ENCODE results near the gene ADCY5. TPM values are rescaled to one million over a fixed set of nuclear protein-coding genes. Genes with fewer than 3 reads are reported as not detected.

ADCY5 gene
- polyA plus RNA-seq, 2 donors = 4.4 to 5.0 TPM

DNA sequence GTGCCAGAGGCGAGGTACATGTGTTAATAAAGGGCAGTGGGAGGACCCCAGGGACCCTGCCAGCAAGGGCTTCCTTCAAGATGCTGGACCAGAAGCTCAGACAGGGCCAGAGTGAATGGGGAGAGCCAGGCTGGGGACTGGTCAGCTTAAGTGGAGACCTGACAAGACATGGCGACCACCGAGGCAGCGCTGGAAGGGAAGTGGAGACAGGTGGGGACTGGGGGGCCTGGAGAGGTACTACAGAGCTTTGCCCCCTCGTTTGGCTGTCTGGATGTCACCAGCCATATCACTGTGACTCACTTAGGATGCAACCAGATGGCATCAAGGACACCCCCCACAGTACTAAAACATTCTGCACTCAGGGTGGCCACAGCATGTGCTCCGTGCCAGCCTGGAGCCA lies 97.9 kb downstream of the ADCY5 start:
- Histone ChIP-seq H3K9me3 (ENCODE audit: control insufficient read depth in 2 of 2, insufficient read depth in 1 of 2, low read depth in 1 of 2, low read length in 1 of 2) (no peaks in the 10 kb centered on the region), H3K27me3 (ENCODE audit: control insufficient read depth in 1 of 2, insufficient read depth in 2 of 2, low read length in 2 of 2) (no peaks in the 10 kb centered on the region), H3K27ac (ENCODE audit: low read depth in 2 of 2, low read length in 1 of 2) (no peak overlapping the region), H3K36me3 (ENCODE audit: control insufficient read depth in 2 of 2, insufficient read depth in 2 of 2, low read length in 1 of 2) (no peaks in the 10 kb centered on the region), H3K4me3 (ENCODE audit: low read depth in 1 of 2, low read length in 2 of 2) (no peak overlapping the region), H3K4me1 (ENCODE audit: control insufficient read depth in 2 of 2, insufficient read depth in 2 of 2, low read length in 1 of 2) (peaks cover 0 to 5% of the 10 kb centered on the region in 2 donors)
- WGBS, 2 donors = 73 to 83% methylated on average over 6 of the region's 6 CpGs

DNA sequence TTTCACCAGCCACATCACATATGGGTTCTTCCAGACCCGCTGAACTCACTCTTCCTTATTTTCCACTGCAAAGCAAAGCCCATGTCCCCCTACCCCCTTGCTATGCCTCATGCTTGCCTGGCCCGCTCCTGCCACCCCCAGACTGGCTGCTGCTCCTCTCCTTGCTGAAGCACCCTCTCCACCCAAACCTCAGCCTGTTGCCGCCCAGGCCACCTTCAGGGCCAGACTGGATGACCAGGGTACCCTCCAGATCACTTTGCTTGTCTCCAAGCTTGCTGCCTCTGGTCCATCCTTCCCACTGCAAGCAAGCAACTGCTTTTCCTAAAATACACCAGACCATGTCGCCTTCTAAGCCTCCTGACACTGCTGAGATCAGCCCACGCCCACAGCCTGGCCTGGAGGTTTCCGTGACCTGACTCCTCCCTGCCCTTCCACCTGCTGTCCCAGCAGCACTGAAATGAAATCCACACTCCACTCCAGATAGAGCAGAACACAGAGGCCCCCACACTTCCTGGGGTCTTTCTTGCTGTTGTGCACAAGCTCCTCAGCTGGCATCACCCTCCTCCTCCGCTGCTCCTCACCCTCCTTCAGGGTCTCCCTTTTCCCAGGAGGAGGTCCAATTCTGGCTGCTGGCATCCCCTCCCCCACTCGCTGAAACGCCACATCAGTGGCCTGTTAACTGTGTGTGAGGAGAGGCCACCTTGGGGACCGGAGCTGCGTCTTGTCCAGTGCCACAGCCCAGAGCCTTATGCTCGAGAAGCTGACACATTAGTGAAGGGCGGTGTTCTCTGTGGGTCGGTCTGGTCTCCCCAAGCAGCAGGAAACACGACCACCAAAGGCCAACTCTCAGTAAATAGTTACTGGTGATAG lies 99.1 kb downstream of the ADCY5 start:
- Histone ChIP-seq H3K9me3 (ENCODE audit: control insufficient read depth in 2 of 2, insufficient read depth in 1 of 2, low read depth in 1 of 2, low read length in 1 of 2) (no peaks in the 10 kb centered on the region), H3K27me3 (ENCODE audit: control insufficient read depth in 1 of 2, insufficient read depth in 2 of 2, low read length in 2 of 2) (no peaks in the 10 kb centered on the region), H3K27ac (ENCODE audit: low read depth in 2 of 2, low read length in 1 of 2) (peak overlapping the region in 1 of 2 donors; percentile 27), H3K4me3 (ENCODE audit: low read depth in 1 of 2, low read length in 2 of 2) (no peak overlapping the region), H3K36me3 (ENCODE audit: control insufficient read depth in 2 of 2, insufficient read depth in 2 of 2, low read length in 1 of 2) (no peaks in the 10 kb centered on the region), H3K4me1 (ENCODE audit: control insufficient read depth in 2 of 2, insufficient read depth in 2 of 2, low read length in 1 of 2) (peaks cover 0 to 6% of the 10 kb centered on the region in 2 donors)
- 78 to 81% methylated on average over 15 of the region's 15 CpGs for WGBS, 2 donors

DNA sequence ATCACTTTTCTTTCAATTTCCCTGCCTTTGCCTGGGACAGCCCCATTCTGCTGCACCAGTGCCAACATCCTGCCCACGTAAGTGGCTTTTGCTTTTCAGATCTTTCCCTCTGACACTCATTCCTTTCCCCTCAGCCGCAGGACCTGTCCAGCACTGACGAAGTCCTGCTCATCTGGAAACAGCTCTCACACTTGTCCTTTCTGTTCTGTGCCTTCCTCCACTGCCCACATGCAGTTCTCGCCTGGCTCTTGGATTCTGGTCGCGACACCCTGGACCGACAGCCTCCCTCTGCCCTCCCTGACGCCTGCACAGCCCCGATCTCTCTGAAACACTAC lies 99.7 kb downstream of the ADCY5 start:
- H3K4me1 ChIP-seq (ENCODE audit: control insufficient read depth in 2 of 2, insufficient read depth in 2 of 2, low read length in 1 of 2) = peaks cover 0 to 6% of the 10 kb centered on the region in 2 donors
- WGBS, 2 donors = 75 to 76% methylated on average over 9 of the region's 9 CpGs
- H3K27ac ChIP-seq (ENCODE audit: low read depth in 2 of 2, low read length in 1 of 2) = no peak overlapping the region
- no peaks in the 10 kb centered on the region for H3K27me3 ChIP-seq (ENCODE audit: control insufficient read depth in 1 of 2, insufficient read depth in 2 of 2, low read length in 2 of 2)
- H3K36me3 ChIP-seq (ENCODE audit: control insufficient read depth in 2 of 2, insufficient read depth in 2 of 2, low read length in 1 of 2) = no peaks in the 10 kb centered on the region
- H3K4me3 ChIP-seq (ENCODE audit: low read depth in 1 of 2, low read length in 2 of 2) = no peak overlapping the region
- H3K9me3 ChIP-seq (ENCODE audit: control insufficient read depth in 2 of 2, insufficient read depth in 1 of 2, low read depth in 1 of 2, low read length in 1 of 2) = no peaks in the 10 kb centered on the region

DNA sequence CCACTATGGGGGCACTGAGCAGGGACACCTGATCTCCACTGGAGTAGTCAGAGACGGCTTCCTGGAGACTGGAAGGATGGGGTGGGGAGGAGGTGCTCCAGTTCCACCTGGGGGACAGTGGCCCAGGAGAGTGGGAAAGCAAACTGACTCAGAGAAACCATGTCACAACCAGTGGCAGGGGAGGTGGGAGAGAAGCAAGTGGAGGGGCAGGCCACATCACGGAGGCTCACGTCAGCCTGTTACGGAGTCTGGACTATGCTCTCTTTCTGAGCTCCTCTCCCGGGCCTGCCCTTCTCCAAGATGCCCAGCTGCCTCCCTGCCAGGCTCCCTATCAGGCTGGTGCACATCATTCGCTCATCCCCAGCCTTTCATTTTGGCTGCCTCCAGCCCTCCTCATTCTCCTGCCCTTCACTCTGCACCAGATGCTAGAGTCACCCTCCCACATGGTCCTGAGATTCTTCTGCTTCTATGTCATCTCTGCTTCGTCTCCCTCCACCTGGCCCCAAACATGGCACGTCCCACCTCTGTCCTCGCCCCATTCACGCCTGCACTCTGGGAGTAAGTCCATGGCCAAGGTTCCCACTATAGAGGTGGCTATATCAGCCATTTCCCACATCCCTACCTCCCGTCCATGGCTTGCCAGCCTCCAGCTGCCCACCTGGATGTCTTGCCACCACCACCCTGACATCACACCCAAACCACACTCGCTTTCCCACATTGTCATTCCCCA lies 100.3 kb downstream of the ADCY5 start:
- Histone ChIP-seq H3K9me3 (ENCODE audit: control insufficient read depth in 2 of 2, insufficient read depth in 1 of 2, low read depth in 1 of 2, low read length in 1 of 2) (no peaks in the 10 kb centered on the region), H3K4me1 (ENCODE audit: control insufficient read depth in 2 of 2, insufficient read depth in 2 of 2, low read length in 1 of 2) (peaks cover 0 to 6% of the 10 kb centered on the region in 2 donors), H3K27ac (ENCODE audit: low read depth in 2 of 2, low read length in 1 of 2) (peak overlapping the region in 1 of 2 donors; percentile 58), H3K36me3 (ENCODE audit: control insufficient read depth in 2 of 2, insufficient read depth in 2 of 2, low read length in 1 of 2) (no peaks in the 10 kb centered on the region), H3K4me3 (ENCODE audit: low read depth in 1 of 2, low read length in 2 of 2) (no peak overlapping the region), H3K27me3 (ENCODE audit: control insufficient read depth in 1 of 2, insufficient read depth in 2 of 2, low read length in 2 of 2) (no peaks in the 10 kb centered on the region)
- 77 to 83% methylated on average over 11 to 12 of the region's 12 CpGs for WGBS, 2 donors

DNA sequence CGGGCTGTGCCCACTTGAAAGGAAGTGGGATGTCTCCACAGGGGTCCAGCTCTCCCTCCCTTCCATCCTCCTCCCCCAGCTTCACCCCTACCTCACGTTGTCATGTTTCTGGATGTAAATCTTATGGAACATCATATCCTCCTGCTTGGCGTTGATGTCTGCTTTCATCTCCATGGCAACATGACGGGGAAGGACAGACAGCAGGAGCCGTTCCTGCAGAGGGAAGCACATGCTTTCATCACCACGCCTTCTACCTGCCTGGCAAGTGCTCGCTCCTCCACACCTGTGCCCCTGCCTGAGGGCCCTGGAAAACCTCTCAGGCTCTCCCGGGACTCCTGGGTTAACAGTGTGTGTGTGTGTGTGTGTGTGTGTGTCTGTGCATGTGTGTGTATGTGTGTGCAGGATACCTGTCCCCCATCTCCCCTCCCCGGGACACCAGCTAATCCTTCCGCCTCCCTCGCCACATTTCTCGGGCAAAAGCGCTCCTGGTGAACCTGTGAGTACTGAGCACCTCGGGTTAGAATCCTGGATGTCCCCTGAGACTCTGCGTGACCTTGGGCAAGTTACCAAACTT lies 101.1 kb downstream of the ADCY5 start:
- peaks cover 0 to 11% of the 10 kb centered on the region in 2 donors for H3K4me1 ChIP-seq (ENCODE audit: control insufficient read depth in 2 of 2, insufficient read depth in 2 of 2, low read length in 1 of 2)
- H3K9me3 ChIP-seq (ENCODE audit: control insufficient read depth in 2 of 2, insufficient read depth in 1 of 2, low read depth in 1 of 2, low read length in 1 of 2) = no peaks in the 10 kb centered on the region
- H3K27ac ChIP-seq (ENCODE audit: low read depth in 2 of 2, low read length in 1 of 2) = peak overlapping the region; percentile 16 to 56
- WGBS, 2 donors = 58 to 60% methylated on average over 15 of the region's 15 CpGs
- no peaks in the 10 kb centered on the region for H3K27me3 ChIP-seq (ENCODE audit: control insufficient read depth in 1 of 2, insufficient read depth in 2 of 2, low read length in 2 of 2)
- no peak overlapping the region for H3K4me3 ChIP-seq (ENCODE audit: low read depth in 1 of 2, low read length in 2 of 2)
- no peaks in the 10 kb centered on the region for H3K36me3 ChIP-seq (ENCODE audit: control insufficient read depth in 2 of 2, insufficient read depth in 2 of 2, low read length in 1 of 2)

DNA sequence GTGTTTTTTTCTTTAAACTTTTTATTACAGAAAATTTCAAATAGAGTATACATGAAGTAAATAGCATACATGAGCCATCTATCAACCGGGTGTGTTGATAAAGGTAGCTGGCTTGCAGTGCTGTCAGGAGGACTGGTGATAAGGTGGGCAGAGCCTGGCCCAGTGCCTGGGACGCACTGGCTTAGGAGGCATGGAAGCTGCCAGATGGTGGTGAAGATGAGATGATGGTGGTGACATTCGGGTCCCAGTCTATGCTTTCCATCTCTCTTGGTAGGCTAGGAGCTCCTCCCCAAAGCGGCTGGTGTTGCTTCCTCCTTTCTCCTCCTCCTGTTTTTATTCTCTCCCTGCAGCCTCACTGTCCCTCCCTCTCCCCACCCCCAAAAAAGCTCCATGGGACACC lies 101.7 kb downstream of the ADCY5 start:
- 61 to 74% methylated on average over 4 of the region's 4 CpGs for WGBS, 2 donors
- peak overlapping the region; percentile 16 to 56 for H3K27ac ChIP-seq (ENCODE audit: low read depth in 2 of 2, low read length in 1 of 2)

DNA sequence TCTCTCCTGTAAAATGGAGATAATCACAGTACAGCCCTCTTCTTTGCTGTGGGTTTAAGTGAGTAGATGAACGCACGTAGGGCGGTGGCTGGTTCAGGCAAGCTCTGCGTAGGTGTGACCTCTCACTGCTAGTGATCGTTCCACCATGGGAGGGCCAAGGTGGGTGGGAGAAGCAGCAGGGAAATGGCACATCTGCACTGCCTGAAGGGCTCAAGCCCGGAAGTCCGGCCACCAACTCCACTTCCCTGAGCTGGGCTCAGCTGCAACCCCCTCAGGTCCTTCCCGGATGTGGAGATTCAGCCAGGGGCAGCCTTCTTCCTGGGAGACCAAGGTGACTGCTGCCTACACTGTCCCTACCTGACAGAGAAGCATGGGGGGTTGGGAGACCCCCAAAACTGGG lies 102.9 kb downstream of the ADCY5 start:
- Histone ChIP-seq H3K27me3 (ENCODE audit: control insufficient read depth in 1 of 2, insufficient read depth in 2 of 2, low read length in 2 of 2) (no peaks in the 10 kb centered on the region), H3K4me3 (ENCODE audit: low read depth in 1 of 2, low read length in 2 of 2) (no peak overlapping the region), H3K27ac (ENCODE audit: low read depth in 2 of 2, low read length in 1 of 2) (peak overlapping the region in 1 of 2 donors; percentile 58), H3K4me1 (ENCODE audit: control insufficient read depth in 2 of 2, insufficient read depth in 2 of 2, low read length in 1 of 2) (peaks cover 0 to 6% of the 10 kb centered on the region in 2 donors), H3K36me3 (ENCODE audit: control insufficient read depth in 2 of 2, insufficient read depth in 2 of 2, low read length in 1 of 2) (no peaks in the 10 kb centered on the region), H3K9me3 (ENCODE audit: control insufficient read depth in 2 of 2, insufficient read depth in 1 of 2, low read depth in 1 of 2, low read length in 1 of 2) (no peaks in the 10 kb centered on the region)
- 80 to 84% methylated on average over 8 of the region's 8 CpGs for WGBS, 2 donors

More for the DNA sequence above, 101.7 kb downstream of the ADCY5 start:
- H3K4me3 ChIP-seq (ENCODE audit: low read depth in 1 of 2, low read length in 2 of 2) = no peak overlapping the region
- no peaks in the 10 kb centered on the region for H3K36me3 ChIP-seq (ENCODE audit: control insufficient read depth in 2 of 2, insufficient read depth in 2 of 2, low read length in 1 of 2)
- no peaks in the 10 kb centered on the region for H3K27me3 ChIP-seq (ENCODE audit: control insufficient read depth in 1 of 2, insufficient read depth in 2 of 2, low read length in 2 of 2)
- no peaks in the 10 kb centered on the region for H3K9me3 ChIP-seq (ENCODE audit: control insufficient read depth in 2 of 2, insufficient read depth in 1 of 2, low read depth in 1 of 2, low read length in 1 of 2)
- peaks cover 0 to 10% of the 10 kb centered on the region in 2 donors for H3K4me1 ChIP-seq (ENCODE audit: control insufficient read depth in 2 of 2, insufficient read depth in 2 of 2, low read length in 1 of 2)

DNA sequence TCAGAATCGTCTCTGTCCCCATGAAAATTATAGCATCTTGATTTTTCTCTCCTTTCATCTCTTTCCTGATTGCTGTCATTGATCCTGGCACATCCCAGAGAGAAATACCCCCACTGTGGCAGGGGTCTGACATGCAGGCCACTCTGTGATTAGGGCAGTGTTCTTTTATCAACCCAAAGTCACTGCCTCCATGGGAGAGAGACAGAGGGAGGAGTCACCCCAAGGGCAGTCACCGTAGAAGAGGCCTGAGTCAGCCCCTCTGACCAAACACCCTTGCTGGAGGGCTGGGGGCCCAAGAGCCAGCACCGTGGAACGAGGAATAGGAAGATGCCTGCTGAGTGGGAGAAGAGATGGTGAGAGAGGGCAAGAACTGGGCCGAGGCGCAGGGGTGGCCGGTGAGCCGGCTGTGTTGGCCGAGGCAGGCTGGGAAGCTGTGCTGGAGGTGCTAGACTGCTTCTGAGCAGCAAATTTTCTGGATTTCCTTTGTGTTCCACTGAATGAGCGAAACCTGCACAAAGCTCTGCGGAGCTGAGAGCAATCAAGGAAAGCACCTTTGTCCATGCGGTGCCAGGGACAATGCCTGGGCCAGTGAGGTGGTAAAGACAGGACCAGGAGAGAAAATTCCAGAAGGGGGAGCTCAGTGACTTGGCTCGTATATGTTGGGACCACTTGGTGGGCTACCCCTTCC lies 103.8 kb downstream of the ADCY5 start:
- Histone ChIP-seq H3K27me3 (ENCODE audit: control insufficient read depth in 1 of 2, insufficient read depth in 2 of 2, low read length in 2 of 2) (no peaks in the 10 kb centered on the region), H3K27ac (ENCODE audit: low read depth in 2 of 2, low read length in 1 of 2) (peak overlapping the region; percentile 27 to 47), H3K36me3 (ENCODE audit: control insufficient read depth in 2 of 2, insufficient read depth in 2 of 2, low read length in 1 of 2) (no peaks in the 10 kb centered on the region), H3K9me3 (ENCODE audit: control insufficient read depth in 2 of 2, insufficient read depth in 1 of 2, low read depth in 1 of 2, low read length in 1 of 2) (no peaks in the 10 kb centered on the region), H3K4me1 (ENCODE audit: control insufficient read depth in 2 of 2, insufficient read depth in 2 of 2, low read length in 1 of 2) (peaks cover 0 to 6% of the 10 kb centered on the region in 2 donors), H3K4me3 (ENCODE audit: low read depth in 1 of 2, low read length in 2 of 2) (no peak overlapping the region)
- 82 to 83% methylated on average over 13 of the region's 13 CpGs for WGBS, 2 donors

DNA sequence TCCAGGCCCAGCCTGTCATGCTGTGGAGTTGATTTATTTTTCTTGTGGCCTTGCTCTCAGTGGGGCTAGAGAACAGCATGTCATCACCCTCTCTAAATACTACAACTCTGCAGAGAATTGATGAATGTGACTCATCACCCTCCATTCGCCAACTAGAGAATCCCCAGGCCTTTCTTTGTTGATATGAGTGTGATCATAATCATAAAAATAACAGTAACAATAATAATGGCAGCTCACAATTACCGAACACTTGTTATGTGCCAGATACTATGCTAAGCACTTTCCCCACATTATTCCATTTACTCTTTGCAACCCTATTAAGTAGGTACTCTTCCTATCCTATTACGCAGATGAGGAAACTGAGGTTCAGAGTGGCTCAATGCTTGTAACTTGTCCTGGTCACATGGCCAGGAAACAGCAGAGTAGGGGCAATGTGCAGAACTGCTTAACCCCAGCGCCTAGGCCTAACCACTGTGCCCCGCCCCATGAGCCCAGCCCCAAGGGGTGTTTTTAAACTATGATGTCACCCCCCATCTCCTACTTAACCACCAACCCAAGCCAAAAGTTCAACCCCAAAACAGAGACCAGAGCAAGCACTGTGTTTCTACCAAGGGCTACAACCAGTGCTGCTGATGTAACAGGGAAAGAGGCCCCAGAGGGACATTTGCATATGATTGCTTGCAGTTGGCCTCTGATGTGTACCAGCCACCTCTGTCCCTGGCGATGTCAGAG lies 104.5 kb downstream of the ADCY5 start:
- 71 to 84% methylated on average over 6 of the region's 6 CpGs for WGBS, 2 donors
- peaks cover 0 to 6% of the 10 kb centered on the region in 2 donors for H3K4me1 ChIP-seq (ENCODE audit: control insufficient read depth in 2 of 2, insufficient read depth in 2 of 2, low read length in 1 of 2)
- peak overlapping the region in 1 of 2 donors; percentile 47 for H3K27ac ChIP-seq (ENCODE audit: low read depth in 2 of 2, low read length in 1 of 2)

More for the DNA sequence above, 104.5 kb downstream of the ADCY5 start:
- Histone ChIP-seq H3K9me3 (ENCODE audit: control insufficient read depth in 2 of 2, insufficient read depth in 1 of 2, low read depth in 1 of 2, low read length in 1 of 2) (no peaks in the 10 kb centered on the region), H3K4me3 (ENCODE audit: low read depth in 1 of 2, low read length in 2 of 2) (no peak overlapping the region), H3K27me3 (ENCODE audit: control insufficient read depth in 1 of 2, insufficient read depth in 2 of 2, low read length in 2 of 2) (no peaks in the 10 kb centered on the region), H3K36me3 (ENCODE audit: control insufficient read depth in 2 of 2, insufficient read depth in 2 of 2, low read length in 1 of 2) (no peaks in the 10 kb centered on the region)

Data from esophagus (tissue), 2 donors.